ENCODE results near the gene TXNRD1.

GRCh38 chr12:104230304-104231095 is 14.9 kb downstream of the TXNRD1 start:
- no peak for TF ChIP-seq POLR2A (IDR thresholded peaks at IDR 0.05)
- TF ChIP-seq CTCF (IDR thresholded peaks at IDR 0.05), result no peak
